ENCODE data around the gene DRC7.

DRC7 gene

DNA sequence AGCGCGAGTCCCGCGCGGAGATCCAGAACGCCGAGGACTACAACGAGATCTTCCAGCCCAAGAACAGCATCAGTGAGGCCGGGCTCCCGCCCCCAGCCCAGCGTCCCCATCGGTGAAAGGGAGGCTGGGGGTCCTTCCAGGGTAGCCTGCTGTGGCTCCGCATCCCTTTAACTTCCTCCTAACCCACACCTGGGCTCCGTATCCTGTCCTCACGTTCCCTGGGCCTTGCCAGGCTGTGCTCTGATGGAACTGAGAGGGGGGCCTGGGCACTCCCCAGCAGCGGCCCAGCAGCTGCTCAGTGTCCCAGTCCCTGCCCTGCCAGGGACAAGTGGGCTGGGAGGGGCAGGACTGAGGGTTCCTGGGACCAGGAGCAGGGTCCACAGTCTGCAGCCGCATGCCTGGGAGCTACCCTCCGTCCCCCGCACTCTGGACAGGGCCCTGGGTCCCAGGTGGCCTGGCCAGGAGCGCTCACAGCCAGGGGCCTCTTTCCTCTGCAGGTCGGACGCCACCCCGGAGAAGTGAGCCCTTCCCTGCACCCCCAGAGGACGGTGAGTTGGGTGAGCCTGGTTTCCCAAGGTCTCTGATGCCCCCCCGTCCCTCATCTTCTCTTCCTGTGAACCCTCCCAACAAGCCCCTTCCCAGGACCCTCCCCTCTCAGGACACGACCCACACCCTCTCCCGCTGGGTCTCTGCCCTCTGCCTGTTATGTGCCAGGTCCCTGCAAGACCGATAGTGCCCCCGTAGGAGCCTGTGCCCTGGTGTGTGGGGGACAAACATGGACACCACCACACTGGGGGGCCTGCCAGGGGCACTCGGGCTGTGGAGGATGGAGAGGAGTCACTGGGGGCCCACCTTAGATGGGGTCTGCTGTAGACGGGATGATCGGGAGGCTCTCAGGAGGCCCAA, 59.1 kb downstream of the DRC7 start:
- no peak for DNase-seq

DNA sequence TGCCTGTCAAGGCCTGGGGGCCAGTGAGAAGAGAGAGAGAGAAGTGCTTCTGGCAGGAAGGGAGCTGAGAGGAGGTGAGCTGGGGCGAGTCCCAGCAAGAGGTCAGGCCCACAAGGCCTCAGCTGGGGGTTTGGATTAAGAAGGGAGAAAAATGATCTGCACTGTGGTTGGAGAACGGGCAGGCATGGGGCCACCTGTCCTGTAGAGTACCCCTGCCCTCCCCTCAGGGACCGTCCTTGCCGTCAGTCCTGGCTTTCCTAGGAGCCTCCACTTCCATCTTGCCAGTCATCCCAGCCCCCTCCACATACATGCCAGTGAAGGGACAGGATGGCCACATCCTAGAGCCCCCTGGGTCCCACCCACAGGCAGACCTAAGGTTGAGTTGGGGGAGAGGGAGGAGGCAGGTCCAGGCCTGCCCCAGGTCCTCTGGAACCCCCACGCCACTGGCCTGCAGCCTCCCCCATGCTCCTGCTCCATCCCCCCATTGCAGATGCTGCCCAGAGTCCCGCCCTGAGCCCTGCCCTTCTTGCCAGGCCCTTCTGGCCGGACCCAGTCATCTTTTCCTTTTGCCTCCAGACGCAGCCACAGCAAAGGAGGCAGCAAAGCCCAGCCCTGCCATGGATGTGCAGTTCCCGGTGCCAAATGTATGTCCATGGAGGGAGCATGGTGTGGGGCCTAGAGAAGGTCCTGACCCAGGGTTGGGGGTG, 59.9 kb downstream of the DRC7 start:
- DNase-seq: no peak

DNA sequence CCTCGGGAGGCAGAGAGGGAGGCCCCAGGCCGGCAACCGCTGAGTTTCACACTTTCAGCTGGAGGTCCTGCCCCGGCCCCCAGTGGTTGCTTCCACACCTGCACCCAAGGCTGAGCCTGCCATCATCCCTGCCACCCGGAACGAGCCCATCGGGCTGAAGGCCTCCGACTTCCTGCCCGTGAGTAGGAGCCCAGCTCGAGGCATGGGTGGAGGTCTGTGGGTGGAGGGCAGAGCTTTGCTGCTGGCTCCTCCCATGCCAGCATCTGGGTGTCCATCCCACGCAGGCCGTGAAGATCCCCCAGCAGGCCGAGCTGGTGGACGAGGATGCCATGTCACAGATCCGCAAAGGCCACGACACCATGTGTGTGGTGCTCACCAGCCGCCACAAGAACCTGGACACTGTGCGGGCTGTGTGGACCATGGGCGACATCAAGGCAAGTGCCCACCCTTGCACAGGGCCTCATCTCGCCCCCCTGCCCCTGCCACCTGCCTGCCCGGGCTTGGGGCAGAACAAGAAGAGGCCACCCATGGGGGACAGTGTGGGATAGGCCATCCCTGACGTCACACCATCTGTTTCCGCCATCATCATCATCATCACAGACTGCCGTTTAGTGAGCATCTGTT, 60.6 kb downstream of the DRC7 start:
- DNase-seq: no peak

DNA sequence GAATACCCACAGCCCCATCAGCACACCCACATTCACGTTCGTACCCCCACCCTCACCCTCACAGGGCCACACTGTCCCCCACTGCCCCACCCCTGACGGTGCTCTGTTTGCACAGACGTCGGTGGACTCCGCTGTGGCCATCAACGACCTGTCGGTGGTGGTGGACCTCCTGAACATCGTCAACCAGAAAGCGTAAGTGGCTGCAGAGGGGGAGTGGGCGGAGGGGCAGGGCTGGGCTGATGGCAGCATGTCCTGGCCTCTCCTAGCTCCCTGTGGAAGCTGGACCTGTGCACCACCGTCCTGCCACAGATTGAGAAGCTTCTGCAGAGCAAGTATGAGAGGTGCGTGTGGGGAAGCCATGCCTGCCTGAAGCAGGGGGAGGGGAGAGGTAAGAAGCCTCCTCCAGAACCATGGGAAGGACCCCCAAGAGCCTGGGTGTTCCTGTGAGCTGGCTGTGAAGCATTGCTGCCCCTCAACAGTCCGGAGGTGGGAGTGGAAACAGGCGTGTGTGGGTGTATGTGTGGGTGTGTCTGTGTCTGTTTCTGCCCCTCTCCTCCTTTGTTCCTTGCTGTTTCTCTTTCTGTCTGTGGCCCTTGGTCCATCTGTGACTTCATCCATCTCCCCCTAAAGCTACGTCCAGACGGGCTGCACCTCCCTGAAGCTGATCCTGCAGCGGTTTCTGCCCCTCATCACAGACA, 61.3 kb downstream of the DRC7 start:
- DNase-seq: no peak

DNA sequence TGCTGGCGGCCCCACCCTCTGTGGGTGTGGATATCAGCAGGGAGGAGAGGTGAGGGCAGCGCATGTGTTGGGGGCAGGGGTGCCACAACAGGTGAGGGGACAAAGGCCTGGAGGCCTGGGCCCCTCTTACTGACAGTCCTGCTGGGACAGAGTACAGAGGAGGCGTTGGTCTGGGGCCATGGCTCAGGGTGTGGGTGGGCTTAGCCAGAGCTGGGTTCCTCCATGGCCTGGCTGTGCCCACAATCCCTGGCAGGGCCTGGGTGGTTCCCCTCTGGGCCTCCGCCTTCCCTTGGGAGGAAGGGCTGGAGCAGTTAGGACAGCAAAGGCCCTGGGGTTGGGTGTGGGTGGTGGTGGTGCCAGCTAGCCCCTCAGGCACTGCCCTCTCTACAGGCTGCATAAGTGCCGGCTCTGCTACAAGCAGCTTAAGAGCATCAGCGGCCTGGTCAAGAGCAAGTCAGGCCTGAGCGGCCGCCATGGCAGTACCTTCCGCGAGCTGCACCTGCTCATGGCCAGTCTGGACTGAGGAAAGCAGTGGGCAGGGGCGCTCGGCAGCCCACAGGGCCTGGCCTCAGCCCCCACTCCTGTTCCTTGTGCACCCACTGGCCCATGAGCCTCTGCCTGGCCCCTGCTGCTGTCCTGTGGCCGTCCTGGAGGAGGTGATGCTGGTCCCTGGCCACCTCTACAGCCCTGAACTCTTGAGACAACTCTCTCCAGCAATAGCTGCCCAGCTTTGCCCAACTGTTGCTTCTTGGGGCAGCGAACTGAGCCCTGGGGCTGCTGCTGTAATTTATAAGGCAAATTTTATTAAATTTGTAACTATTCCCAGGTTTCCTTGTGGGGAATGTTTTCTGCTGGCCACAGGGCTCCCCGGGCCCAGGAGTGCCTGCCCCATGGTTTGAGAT, 62.1 kb downstream of the DRC7 start:
- no peak for DNase-seq

DNA sequence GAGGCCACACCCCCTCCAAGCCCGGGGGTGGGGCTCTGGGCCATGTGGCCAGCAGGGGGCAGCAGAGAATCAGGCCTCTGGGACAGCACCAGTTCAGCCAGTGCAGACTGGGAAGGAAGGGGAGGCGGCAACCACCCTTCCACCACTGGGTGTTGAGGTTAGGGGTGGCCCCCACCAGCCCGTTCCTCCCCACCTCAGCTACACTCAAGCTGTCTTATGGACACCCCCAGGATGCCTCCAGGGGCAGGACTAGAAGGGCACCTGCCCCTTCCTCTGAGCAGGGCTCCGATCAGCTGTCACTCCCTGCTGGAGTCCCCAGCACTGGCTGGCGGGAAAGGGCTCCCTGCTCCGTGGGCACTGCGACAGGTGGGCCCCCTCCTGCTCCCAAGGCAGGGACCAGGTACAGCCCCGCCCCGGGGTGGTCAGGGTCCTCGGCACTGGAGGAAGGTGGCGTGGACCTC, 62.8 kb downstream of the DRC7 start:
- no peak for DNase-seq

DNA sequence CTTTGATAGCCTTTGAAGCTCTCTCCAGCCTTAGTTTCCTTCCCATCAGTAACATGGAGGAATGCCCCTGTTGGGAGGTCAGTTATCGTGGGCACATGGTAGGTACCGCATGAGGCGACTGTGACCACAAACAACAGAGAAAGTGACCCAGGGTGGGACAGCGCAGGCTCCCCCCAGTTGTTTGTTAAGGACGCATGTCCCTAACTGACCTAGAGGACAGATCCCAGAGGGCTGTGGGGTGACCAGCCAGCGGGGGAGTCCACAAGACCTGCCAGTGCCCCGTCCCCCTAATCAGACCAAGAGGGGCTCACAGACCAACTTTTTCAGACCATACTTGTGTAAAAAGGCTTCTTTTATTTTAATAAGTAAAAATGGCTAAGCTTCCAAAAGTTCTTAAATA, 63.3 kb downstream of the DRC7 start:
- no peak for DNase-seq

DNA sequence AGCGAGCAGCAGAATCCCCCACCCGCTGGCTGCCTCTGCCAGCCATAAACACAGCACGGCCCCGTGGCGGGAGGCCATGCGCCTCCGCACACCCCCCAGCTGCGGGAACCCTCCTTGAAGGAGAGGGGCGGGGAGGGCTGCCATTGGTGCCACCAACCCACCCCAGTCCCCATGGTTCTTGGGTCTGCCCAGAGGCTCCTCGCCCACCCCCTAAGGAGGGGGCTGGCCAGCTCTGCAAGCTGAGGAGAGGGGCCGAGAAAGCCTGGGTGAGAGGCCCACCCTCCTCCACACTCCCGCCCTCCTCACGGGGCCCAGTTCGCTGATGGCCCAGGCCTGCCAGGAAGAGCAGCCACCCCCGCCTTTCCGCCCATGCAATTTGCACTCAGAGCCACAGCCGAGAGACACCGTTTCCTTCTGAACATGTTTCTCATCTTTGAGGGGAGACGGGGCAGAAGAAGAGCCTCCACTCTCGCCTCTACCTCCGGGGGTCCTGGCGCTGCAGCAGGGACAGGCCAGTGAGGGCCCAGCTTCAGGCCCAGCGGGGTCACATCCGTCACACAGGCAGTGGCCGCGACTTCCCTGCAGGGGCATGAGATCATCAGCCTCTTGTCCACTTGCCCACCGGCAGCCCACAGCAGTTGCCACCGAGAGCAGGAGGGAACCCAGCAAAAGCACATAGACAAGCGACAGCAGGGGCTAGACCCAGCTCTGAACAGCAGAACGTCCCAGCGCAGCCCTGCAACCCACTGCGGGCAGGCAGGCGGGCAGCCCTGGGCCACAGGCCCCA, 63.9 kb downstream of the DRC7 start:
- no peak for DNase-seq

DNA sequence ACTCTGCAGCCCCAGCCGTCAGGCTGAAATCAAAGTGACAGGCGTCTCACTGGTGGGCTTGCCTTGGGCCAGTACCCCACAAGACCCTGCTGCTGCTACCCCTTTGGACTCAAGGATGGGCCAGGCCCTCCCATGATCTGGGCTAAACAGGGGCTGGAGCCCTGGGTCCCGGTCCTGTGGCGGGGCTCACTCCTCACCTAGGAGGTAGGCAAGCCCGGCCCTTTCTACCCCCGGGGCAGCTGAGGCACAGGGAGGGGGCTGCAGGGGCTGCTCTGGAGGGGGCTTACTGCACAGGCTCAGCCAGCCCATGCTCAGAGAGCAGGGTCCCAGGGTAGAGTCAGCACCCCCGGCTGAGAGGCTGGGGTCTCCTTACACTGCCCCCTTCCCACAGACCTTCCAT, 64.5 kb downstream of the DRC7 start:
- no peak for DNase-seq

DNA sequence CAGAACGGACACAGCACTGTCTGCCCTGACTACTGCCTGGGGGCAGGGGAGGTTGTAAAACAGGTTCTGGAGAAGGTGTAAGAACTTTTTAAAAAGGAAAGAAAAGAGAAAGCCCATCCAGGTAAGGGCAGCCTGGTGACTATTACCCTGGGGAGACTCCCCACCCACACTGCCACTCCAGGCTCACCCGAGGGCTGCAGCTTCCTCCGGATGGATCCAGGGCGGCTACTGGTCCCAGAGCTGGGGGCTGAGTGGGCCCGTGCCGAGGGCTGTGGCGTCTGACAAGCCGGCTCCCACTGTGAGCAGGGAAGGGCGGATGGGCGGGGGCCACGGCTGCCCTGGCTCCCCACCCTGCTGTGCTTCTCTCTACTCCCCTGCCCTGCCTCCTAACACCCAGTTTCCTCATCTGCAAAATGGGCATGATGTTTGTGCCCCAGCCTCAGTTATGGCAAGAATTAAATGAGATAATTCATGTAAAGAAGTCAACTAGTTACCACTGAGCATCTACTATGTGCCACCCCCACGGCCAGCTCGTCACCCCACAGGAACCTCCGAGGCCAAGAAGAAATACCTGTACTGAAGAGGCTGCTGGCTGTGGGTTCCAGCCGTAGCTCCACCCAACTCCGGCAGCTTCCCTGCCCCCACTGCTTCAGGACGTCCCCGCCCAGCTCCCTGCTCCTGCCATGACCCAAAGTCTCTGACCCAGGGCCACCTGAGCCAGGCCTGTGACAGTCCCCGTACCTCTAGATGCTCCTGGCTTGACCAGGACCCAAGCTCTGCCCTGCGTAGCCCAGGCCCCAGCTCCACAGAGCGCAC, 65.1 kb downstream of the DRC7 start:
- no peak for DNase-seq

DNA sequence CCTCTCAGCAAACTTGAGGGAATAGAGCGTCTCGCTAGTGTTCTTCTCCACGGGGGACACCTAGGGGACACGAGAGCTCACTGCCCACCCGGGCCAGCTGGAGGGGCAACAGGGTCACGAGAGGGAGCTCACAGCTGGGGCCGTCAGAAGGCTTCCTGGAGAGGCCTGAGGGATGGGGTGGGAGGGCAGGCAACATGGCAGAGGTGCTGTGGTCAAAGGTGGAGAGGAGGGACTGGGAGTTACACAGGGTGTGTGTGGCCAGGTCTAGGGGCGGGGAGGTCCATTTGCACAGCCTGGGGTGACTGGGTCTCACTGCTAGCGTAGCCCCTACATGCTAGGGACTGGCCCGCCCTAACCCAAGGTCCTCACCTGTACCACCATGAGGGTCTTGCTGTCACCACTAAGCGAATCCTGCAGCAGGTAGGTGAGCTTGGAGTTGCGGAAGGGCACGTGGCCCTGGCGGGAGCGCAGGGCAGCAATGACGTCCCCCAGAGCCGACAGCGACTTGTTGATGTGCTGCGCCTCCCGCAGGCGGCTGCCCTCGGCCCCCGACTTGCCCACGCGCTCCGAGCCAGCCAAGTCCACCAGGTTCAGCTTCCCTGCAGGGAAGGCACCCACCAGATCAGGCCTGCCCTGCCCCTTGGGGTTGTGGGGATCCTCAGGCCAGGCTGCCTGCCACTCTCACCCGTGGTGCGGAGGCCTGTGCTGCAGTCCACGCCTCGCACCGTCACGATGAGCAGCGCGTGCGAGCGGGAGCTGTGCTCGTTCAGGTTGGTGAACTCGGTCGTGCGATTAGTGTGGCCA, 66.0 kb downstream of the DRC7 start:
- DNase-seq: no peak

DNA sequence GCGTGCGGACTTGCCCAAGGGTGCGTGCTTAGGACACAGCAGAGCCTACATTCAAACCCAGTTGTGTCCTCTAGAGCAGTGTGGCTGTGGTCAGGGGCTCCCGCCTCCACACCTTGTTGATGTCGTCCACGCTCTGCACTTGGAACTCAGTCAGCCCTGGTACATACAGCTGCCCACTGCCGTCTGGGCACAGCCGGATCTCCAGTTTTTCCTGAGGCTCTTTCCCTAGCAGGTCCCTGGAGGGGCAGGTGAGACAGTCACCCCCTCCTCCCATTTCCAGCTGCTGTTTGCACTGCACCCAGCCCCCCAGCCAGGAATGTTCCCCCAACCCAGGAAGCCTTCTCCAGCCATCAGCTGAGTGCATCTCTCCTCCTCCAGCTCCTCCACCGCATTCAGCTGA, 66.7 kb downstream of the DRC7 start:
- no peak for DNase-seq

DNA sequence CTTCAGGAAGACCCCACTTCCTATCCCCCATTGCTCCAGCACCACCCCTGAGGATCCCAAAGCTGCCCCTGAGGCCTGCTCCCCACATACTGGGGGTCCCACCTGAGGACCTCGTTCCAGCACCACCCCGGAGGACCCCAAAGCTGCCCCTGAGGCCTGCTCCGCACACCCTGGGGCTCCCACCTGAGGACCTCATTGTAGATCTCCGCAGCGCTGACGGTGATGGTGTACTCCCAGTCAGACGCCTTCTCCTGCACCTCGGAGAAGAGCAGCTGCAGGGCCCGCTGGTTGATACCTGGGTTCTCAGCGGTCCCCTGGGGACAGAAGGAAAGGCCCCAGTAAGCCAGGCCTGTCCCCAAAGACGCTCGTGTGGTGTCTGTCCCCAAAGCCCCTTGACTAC, 67.4 kb downstream of the DRC7 start:
- DNase-seq: no peak

DNA sequence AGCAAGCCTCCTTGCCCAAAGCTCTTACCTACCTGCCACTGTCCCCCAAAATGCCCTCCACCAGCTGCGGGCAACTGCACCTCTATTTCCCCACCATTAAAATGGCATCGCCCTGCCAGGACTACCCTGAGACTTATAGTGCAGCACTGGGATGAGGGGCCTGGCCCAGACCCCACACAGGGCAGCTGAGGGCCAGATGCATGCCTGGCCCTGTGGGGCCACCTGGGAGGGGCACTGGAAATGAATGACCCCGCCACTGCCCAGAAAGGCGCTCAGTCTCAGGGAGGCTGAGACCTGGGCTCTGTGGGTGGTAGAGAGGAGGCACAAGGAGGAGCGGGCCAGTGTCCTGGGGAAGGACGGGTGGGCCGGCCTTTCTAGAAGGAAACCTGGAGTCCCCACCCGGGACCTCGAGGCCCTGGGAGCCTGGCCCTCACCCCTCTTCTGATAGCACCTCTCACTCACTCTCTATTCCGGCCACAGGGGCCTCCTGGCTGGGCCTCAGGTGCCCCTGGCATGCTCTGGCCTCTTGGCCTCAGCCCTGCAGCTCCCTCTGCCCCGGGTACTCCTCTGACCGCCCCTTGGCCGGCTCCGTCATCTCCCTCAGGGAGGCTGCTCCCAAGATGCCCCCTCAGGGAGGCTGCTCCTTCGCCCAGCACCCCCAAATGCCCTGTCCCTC, 67.9 kb downstream of the DRC7 start:
- no peak for DNase-seq

DNA sequence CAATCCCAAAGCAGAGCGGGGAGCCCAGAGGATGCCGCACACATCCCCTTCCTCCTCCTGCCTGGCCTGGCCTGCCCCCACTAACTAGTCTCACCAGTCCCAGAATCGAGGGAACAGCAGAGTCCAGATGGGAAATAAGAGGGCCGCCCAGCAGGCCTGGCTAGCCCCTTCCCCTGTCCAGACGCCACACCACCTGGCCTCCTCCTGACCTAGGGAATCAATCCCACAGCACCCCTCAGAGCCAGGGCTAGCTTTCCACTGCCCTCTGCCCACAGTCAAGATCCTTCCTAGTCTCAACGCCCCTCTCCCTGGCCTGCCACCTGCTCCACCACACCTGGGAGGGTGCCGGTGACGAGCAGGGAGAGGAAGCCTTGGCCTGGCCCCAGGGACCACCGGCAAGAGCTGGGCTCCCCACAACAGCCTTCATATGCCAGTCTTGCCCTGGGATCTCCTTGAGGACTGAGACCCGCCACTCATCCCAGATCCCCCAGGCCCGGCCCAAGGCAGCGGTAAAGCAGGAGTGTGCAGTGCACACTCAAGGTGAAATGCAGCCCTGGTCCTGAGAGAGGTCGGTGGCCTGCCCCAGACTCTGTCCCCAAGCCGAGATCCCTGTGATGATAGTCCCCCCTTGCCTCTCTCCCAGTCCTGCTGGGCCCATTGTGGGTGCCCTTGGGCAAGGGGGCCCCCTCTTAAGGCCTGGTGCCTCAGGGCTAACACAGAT, 68.8 kb downstream of the DRC7 start:
- no peak for DNase-seq

DNA sequence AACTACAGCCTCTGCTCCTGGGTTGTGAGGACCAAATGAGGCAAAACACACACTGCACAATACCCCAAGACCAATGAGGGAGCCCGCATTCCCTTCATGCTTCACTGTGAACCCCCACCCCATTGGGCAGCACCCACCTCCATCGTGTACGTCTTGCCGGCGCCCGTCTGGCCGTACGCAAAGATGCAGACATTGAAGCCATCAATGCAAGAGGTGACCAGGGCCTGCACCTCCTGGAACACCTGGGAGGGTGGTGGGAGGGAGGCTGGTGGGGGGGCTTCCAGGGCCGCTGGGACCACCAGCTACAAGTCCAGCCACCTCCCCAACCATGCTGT, 69.4 kb downstream of the DRC7 start:
- no peak for DNase-seq

DNA sequence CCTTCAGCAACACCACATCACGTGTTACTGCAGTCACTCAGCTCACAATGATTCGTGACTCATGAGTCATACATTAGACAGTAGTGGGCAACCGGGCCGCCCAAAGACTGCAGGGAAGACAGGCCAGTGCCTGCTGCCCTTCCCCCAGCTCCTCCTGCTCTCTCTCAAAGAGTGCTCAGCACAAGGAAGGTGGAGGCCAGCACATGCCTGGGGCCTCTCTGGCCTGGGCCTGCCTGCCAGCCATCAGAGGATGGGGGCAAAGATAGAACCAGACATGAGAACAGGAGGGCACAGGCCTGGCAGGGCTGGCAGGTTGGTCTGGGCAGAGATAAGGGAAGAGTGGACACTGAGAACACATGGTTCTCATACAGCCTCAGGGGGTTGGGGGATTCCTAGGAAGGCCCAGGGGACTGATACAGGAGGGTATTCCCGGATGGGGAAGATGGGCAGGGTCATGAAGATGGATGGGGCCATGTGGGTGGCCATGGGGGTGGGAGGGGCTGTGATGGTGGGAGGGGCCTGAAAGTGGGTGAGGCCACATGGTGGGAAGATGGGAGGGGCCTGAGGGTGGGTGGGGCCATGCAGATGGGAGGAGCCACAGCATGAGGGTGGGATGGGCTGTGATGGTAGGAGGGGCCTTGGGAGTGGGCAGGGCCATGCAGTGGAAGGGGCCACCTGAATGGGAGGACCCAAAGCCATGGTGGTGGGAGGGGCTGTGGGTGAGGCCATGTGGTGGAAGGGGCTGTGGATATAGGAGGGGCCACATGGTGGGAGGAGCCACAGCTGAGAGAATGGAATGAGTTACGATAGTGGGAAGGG, 69.9 kb downstream of the DRC7 start:
- DNase-seq: no peak
